Smooth muscle cell (in vitro differentiated cells): ENCODE measurements around the gene LASP1. TPM values are rescaled to one million over a fixed set of nuclear protein-coding genes. Genes with fewer than 3 reads are reported as not detected.

Experiments
- DNase-seq: peaks from one replicate; lab custom pipeline; 2025; ENCODE audit not compliant: unreplicated experiment; lab: John Stamatoyannopoulos, UW
- H2AFZ ChIP-seq: fragments of 200-600 bp; sonication (generic); 2 replicates; pipeline ENCODE4 v1.6.0; 2016; ENCODE audit warnings: antibody characterized with exemption, low read depth, mild to moderate bottlenecking
- H3F3A ChIP-seq: fragments of 200-600 bp; sonication (generic); 2 replicates; pipeline ENCODE4 v1.6.0; 2017; ENCODE audit warnings: antibody characterized with exemption, low read depth
- H3K27ac ChIP-seq: fragments of 200-600 bp; sonication (generic); 2 replicates; pipeline ENCODE4 v1.5.1; 2016; ENCODE audit warnings: low read depth, mild to moderate bottlenecking
- H3K27me3 ChIP-seq: fragments of 200-600 bp; sonication (generic); 2 replicates; pipeline ENCODE4 v1.6.1; 2016; ENCODE audit warnings: low read depth, mild to moderate bottlenecking
- H3K36me3 ChIP-seq: fragments of 200-600 bp; sonication (generic); 2 replicates; pipeline ENCODE4 v1.5.1; 2016; ENCODE audit warnings: low read depth
- H3K4me1 ChIP-seq: fragments of 200-600 bp; sonication (generic); 2 replicates; pipeline ENCODE4 v1.5.1; 2016; ENCODE audit warnings: low read depth
- H3K4me2 ChIP-seq: fragments of 200-600 bp; sonication (generic); 2 replicates; pipeline ENCODE4 v1.6.0; 2016; ENCODE audit warnings: mild to moderate bottlenecking
- H3K4me3 ChIP-seq: fragments of 200-600 bp; sonication (generic); 2 replicates; pipeline ENCODE4 v1.5.1; 2016; ENCODE audit warnings: mild to moderate bottlenecking
- H3K79me2 ChIP-seq: fragments of 200-600 bp; sonication (generic); 2 replicates; pipeline ENCODE4 v1.6.0; 2016; ENCODE audit warnings: low read depth, mild to moderate bottlenecking
- H3K9ac ChIP-seq: fragments of 200-600 bp; sonication (generic); 2 replicates; pipeline ENCODE4 v1.6.0; 2016; ENCODE audit warnings: low read depth
- H3K9me3 ChIP-seq: fragments of 200-600 bp; sonication (generic); replicated peaks from 2 replicates; pipeline ENCODE4 v1.5.1; 2016; ENCODE audit warnings: low read depth
- H4K20me1 ChIP-seq: fragments of 200-600 bp; sonication (generic); 2 replicates; pipeline ENCODE4 v1.6.0; 2016; ENCODE audit warnings: low read depth
- WGBS: methylation state at CpG from one replicate; pipeline ENCODE4 v1.1.7; 2016; ENCODE audit warnings: low lambda C conversion rate; 5-methylcytosine and 5-hydroxymethylcytosine counted together
- polyA plus RNA-seq: library from polyadenylated mRNA; unstranded; fragments of >200 nt; fragmentation: Nextera tagmentation; extraction: Ambion mirVana; gene quantifications from 2 replicates; pipeline ENCODE4 v1.2.1, GENCODE V29; 2016
- total RNA-seq: library from RNA; depleted of rRNA; stranded (reverse); fragments of >200 nt; gene quantifications from 2 replicates; pipeline ENCODE4 v1.2.3, GENCODE V29; 2014
- TF ChIP-seq, protein P1 (sequence below): fragments of 200-600 bp; sonication (generic); IDR thresholded peaks from 2 replicates; pipeline ENCODE4 v1.5.1; 2017; ENCODE audit warnings: borderline replicate concordance, mild to moderate bottlenecking, antibody characterized with exemption; ENCODE audit not compliant: insufficient read depth, poor library complexity, severe bottlenecking

LASP1 gene
- total and polyA plus RNA-seq, 2 experiments from 2014 or later: 130 to 133 TPM

GRCh38 chr17:38939987-38940386, 70.1 kb downstream of the LASP1 start:
- Histone ChIP-seq H3K9me3 (no peaks in the 10 kb centered on the region), H3K27ac (no peak overlapping the region), H3K4me2 (no peak overlapping the region), H3K4me3 (no peak overlapping the region), H3K36me3 (no peaks in the 10 kb centered on the region), H3F3A (no peaks in the 10 kb centered on the region), H2AFZ (no peak overlapping the region), H3K27me3 (peaks cover 18% of the 10 kb centered on the region), H4K20me1 (no peaks in the 10 kb centered on the region), H3K9ac (no peak overlapping the region), H3K4me1 (no peaks in the 10 kb centered on the region), H3K79me2 (no peaks in the 10 kb centered on the region)
- TF ChIP-seq, protein P1, sequence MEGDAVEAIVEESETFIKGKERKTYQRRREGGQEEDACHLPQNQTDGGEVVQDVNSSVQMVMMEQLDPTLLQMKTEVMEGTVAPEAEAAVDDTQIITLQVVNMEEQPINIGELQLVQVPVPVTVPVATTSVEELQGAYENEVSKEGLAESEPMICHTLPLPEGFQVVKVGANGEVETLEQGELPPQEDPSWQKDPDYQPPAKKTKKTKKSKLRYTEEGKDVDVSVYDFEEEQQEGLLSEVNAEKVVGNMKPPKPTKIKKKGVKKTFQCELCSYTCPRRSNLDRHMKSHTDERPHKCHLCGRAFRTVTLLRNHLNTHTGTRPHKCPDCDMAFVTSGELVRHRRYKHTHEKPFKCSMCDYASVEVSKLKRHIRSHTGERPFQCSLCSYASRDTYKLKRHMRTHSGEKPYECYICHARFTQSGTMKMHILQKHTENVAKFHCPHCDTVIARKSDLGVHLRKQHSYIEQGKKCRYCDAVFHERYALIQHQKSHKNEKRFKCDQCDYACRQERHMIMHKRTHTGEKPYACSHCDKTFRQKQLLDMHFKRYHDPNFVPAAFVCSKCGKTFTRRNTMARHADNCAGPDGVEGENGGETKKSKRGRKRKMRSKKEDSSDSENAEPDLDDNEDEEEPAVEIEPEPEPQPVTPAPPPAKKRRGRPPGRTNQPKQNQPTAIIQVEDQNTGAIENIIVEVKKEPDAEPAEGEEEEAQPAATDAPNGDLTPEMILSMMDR: no peak
- DNase-seq: no peak

- 90% methylated on average over 1 of the region's 1 CpG for WGBS
- H3K4me2 ChIP-seq: no peak overlapping the region
- H4K20me1 ChIP-seq: no peaks in the 10 kb centered on the region
- DNase-seq: no peak
- no peaks in the 10 kb centered on the region for H3K79me2 ChIP-seq
- no peaks in the 10 kb centered on the region for H3K9me3 ChIP-seq
- no peak overlapping the region for H2AFZ ChIP-seq
- H3K9ac ChIP-seq: no peak overlapping the region
- no peaks in the 10 kb centered on the region for H3F3A ChIP-seq
- H3K4me1 ChIP-seq: no peaks in the 10 kb centered on the region
- peaks cover 16% of the 10 kb centered on the region for H3K27me3 ChIP-seq
- no peaks in the 10 kb centered on the region for H3K36me3 ChIP-seq
- no peak overlapping the region for H3K27ac ChIP-seq
- TF ChIP-seq, protein P1: no peak
- H3K4me3 ChIP-seq: no peak overlapping the region
Measured at GRCh38 chr17:38940404-38940803, 70.5 kb downstream of the LASP1 start.

DNA sequence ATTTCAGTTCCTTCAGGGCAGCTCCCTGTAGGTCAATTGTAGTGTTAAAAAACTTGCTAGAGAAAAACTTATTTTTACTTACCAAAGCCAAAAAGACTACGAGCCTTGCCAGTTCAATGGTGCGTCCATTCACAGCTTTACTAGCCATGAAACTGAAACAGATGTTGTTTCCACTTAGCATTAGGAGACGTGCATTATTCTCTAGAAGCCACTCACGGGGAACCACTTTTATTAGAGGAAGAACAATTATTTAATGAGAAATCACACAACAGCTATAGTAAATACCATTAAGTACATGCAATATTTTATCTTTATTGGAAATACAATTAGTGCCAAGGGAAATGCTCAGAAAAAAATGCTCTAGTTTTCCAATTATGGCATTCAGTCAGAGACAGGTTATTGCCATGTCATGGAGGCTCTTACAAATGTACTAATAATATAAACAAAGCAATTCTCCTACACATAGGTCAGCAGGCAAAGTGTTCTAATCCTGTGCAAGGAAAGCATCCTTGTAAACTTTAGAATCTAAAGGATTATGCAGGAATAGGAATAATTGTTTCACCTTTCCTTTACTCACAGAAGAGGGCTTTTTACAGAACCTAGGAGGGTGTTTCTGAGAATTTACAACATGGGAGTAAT, 73.0 kb downstream of the LASP1 start:
- Histone ChIP-seq H3K4me3 (no peak overlapping the region), H3K27me3 (no peaks in the 10 kb centered on the region), H3K9ac (no peak overlapping the region), H3K27ac (no peak overlapping the region), H4K20me1 (no peaks in the 10 kb centered on the region), H3K79me2 (no peaks in the 10 kb centered on the region), H3K36me3 (no peaks in the 10 kb centered on the region), H3K4me2 (no peak overlapping the region), H3F3A (no peaks in the 10 kb centered on the region), H3K9me3 (no peaks in the 10 kb centered on the region), H2AFZ (no peak overlapping the region), H3K4me1 (no peaks in the 10 kb centered on the region)
- DNase-seq: no peak
- TF ChIP-seq, protein P1: no peak
- WGBS: 82% methylated on average over 4 of the region's 4 CpGs

DNA sequence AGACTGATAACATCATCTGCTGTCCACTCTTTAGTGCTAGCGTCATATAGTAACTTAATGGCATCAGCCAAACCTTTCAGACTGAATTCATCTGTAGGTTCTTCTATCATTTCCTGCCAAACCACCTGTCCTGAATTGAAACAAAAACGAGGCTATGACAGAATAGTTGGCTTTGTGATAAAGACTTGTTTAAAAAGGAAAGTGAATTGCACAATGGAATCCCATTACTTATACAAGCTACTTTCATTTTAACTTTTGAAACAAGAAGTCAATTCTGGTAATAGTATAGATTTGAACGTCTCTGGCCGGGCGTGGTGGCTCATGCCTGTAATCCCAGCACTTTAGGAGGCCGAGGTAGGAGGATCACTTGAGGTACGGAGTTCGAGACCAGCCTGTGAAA, 73.7 kb downstream of the LASP1 start:
- no peaks in the 10 kb centered on the region for H3K79me2 ChIP-seq
- H3K27ac ChIP-seq: no peak overlapping the region
- no peaks in the 10 kb centered on the region for H3F3A ChIP-seq
- H3K27me3 ChIP-seq: no peaks in the 10 kb centered on the region
- H3K9ac ChIP-seq: no peak overlapping the region
- no peaks in the 10 kb centered on the region for H3K9me3 ChIP-seq
- no peak overlapping the region for H3K4me2 ChIP-seq
- WGBS: 81% methylated on average over 8 of the region's 8 CpGs
- no peak overlapping the region for H2AFZ ChIP-seq
- H4K20me1 ChIP-seq: no peaks in the 10 kb centered on the region
- H3K4me1 ChIP-seq: no peaks in the 10 kb centered on the region
- DNase-seq: no peak
- TF ChIP-seq, protein P1: no peak
- H3K4me3 ChIP-seq: no peak overlapping the region
- no peaks in the 10 kb centered on the region for H3K36me3 ChIP-seq
